ACC112 (cell line): Measurements from ENCODE around the gene NR2F1-AS1.
"Not testable (repeated sequence)": the region's sequence is repeated elsewhere in the genome, so short reads cannot be mapped to it uniquely, and the experiment has no call there.

ENCODE experiments used
- H2AFZ ChIP-seq: fragments of 200-600 bp; sonication (generic); one replicate; pipeline ENCODE4 v1.6.0; 2017; ENCODE audit warnings: antibody characterized with exemption, low read length; ENCODE audit not compliant: unreplicated experiment
- H3K27ac ChIP-seq: fragments of 200-600 bp; sonication (generic); 2 replicates; pipeline ENCODE4 v1.5.1; 2014; ENCODE audit warnings: low read depth, mild to moderate bottlenecking, antibody characterized with exemption, low read length, moderate library complexity
- H3K27me3 ChIP-seq: fragments of 200-600 bp; sonication (generic); 2 replicates; pipeline ENCODE4 v1.6.1; 2014; ENCODE audit warnings: mild to moderate bottlenecking, antibody characterized with exemption, low read length, moderate library complexity, mixed read lengths; ENCODE audit not compliant: insufficient read depth
- H3K36me3 ChIP-seq: fragments of 200-600 bp; sonication (generic); 2 replicates; pipeline ENCODE4 v1.6.1; 2016; ENCODE audit warnings: mild to moderate bottlenecking, antibody characterized with exemption, low read length, moderate library complexity, mixed read lengths; ENCODE audit not compliant: insufficient read depth
- H3K4me1 ChIP-seq: fragments of 200-600 bp; sonication (generic); one replicate; pipeline ENCODE4 v1.6.1; 2016; ENCODE audit warnings: low read length, mixed read lengths; ENCODE audit not compliant: insufficient read depth, unreplicated experiment, control insufficient read depth
- H3K4me3 ChIP-seq: fragments of 200-600 bp; sonication (generic); 2 replicates; pipeline ENCODE4 v1.5.1; 2014; ENCODE audit warnings: mild to moderate bottlenecking, low read depth, low read length
- H3K79me2 ChIP-seq: fragments of 200-600 bp; sonication (generic); one replicate; pipeline ENCODE4 v1.6.0; 2016; ENCODE audit warnings: low read length; ENCODE audit not compliant: control insufficient read depth, unreplicated experiment, insufficient read depth

Gene NR2F1-AS1

GRCh38 chr5:93557021-93557604, 23.9 kb downstream of the NR2F1-AS1 start:
- Histone ChIP-seq H3K27me3 (no peaks in the 10 kb centered on the region), H3K36me3 (peaks cover 30% of the 10 kb centered on the region), H3K4me1 (no peaks in the 10 kb centered on the region), H3K79me2 (peaks cover 4% of the 10 kb centered on the region), H2AFZ (no peak overlapping the region), H3K27ac (no peak overlapping the region), H3K4me3 (no peak overlapping the region)

GRCh38 chr5:93549594-93549993, 31.4 kb downstream of the NR2F1-AS1 start:
- not testable (repeated sequence) for H3K79me2 ChIP-seq, H3K4me1 ChIP-seq, H3K27ac ChIP-seq, H2AFZ ChIP-seq, H3K4me3 ChIP-seq, H3K27me3 ChIP-seq
- H3K36me3 ChIP-seq: peaks cover 20% of the 10 kb centered on the region

GRCh38 chr5:93545872-93546271, 35.1 kb downstream of the NR2F1-AS1 start:
- Histone ChIP-seq H3K4me3 (no peak overlapping the region), H3K27ac (no peak overlapping the region), H3K4me1 (no peaks in the 10 kb centered on the region)

GRCh38 chr5:93532370-93532769, 48.6 kb downstream of the NR2F1-AS1 start:
- no peak overlapping the region for H3K4me3 ChIP-seq
- H2AFZ ChIP-seq: peak overlapping the region; percentile 64
- no peaks in the 10 kb centered on the region for H3K27me3 ChIP-seq
- H3K79me2 ChIP-seq: no peaks in the 10 kb centered on the region
- H3K36me3 ChIP-seq: peaks cover 22% of the 10 kb centered on the region
- peak overlapping the region; percentile 79 for H3K27ac ChIP-seq
- peaks cover 21% of the 10 kb centered on the region for H3K4me1 ChIP-seq

More at GRCh38 chr5:93545872-93546271, 35.1 kb downstream of the NR2F1-AS1 start:
- Histone ChIP-seq H3K79me2 (no peaks in the 10 kb centered on the region), H2AFZ (no peak overlapping the region), H3K27me3 (no peaks in the 10 kb centered on the region), H3K36me3 (peaks cover 16% of the 10 kb centered on the region)

- not testable (repeated sequence) for H3K27ac ChIP-seq, H3K27me3 ChIP-seq, H3K4me3 ChIP-seq, H2AFZ ChIP-seq
- H3K36me3 ChIP-seq: peaks cover 33% of the 10 kb centered on the region
- peaks cover 23% of the 10 kb centered on the region for H3K4me1 ChIP-seq
- H3K79me2 ChIP-seq: peaks cover 14% of the 10 kb centered on the region
Observed at GRCh38 chr5:93521815-93522214, 59.2 kb downstream of the NR2F1-AS1 start.

- no peak overlapping the region for H2AFZ ChIP-seq
- peaks cover 19% of the 10 kb centered on the region for H3K36me3 ChIP-seq
- no peaks in the 10 kb centered on the region for H3K27me3 ChIP-seq
Observed at GRCh38 chr5:93519740-93520139, 61.3 kb downstream of the NR2F1-AS1 start.

GRCh38 chr5:93517828-93518227, 63.2 kb downstream of the NR2F1-AS1 start:
- Histone ChIP-seq H3K27me3 (no peaks in the 10 kb centered on the region), H3K4me3 (no peak overlapping the region), H3K79me2 (peaks cover 9% of the 10 kb centered on the region), H2AFZ (no peak overlapping the region), H3K4me1 (peaks cover 45% of the 10 kb centered on the region), H3K36me3 (peaks cover 14% of the 10 kb centered on the region), H3K27ac (no peak overlapping the region)

More at GRCh38 chr5:93519740-93520139, 61.3 kb downstream of the NR2F1-AS1 start:
- H3K4me3 ChIP-seq: no peak overlapping the region
- H3K27ac ChIP-seq: peak overlapping the region; percentile 66
- H3K79me2 ChIP-seq: peaks cover 9% of the 10 kb centered on the region
- peaks cover 29% of the 10 kb centered on the region for H3K4me1 ChIP-seq

GRCh38 chr5:93513298-93513697, 67.7 kb downstream of the NR2F1-AS1 start:
- Histone ChIP-seq H3K27me3 (no peaks in the 10 kb centered on the region), H3K36me3 (no peaks in the 10 kb centered on the region), H3K4me1 (peaks cover 44% of the 10 kb centered on the region), H3K4me3 (no peak overlapping the region), H3K79me2 (peaks cover 9% of the 10 kb centered on the region), H2AFZ (no peak overlapping the region), H3K27ac (peak overlapping the region; percentile 89)

GRCh38 chr5:93512799-93513198, 68.2 kb downstream of the NR2F1-AS1 start:
- Histone ChIP-seq H3K36me3 (no peaks in the 10 kb centered on the region), H3K4me3 (0 out of 2 replicates have a peak overlapping the region, but pooled peaks have one; percentile 0), H2AFZ (peak overlapping the region; percentile 6), H3K27ac (peak overlapping the region; percentile 89), H3K27me3 (no peaks in the 10 kb centered on the region), H3K79me2 (peaks cover 5% of the 10 kb centered on the region), H3K4me1 (peaks cover 44% of the 10 kb centered on the region)

- Histone ChIP-seq H3K4me3 (no peak overlapping the region), H3K36me3 (no peaks in the 10 kb centered on the region), H3K27me3 (no peaks in the 10 kb centered on the region), H3K4me1 (peaks cover 35% of the 10 kb centered on the region), H2AFZ (no peak overlapping the region), H3K79me2 (peaks cover 5% of the 10 kb centered on the region), H3K27ac (peak overlapping the region; percentile 89)
Observed at GRCh38 chr5:93511445-93511844, 69.6 kb downstream of the NR2F1-AS1 start.

GRCh38 chr5:93510626-93511380, 70.2 kb downstream of the NR2F1-AS1 start:
- Histone ChIP-seq H3K27me3 (no peaks in the 10 kb centered on the region), H3K36me3 (no peaks in the 10 kb centered on the region), H3K79me2 (peaks cover 5% of the 10 kb centered on the region), H3K27ac (peak overlapping the region; percentile 89), H3K4me3 (no peak overlapping the region), H3K4me1 (peaks cover 35% of the 10 kb centered on the region), H2AFZ (no peak overlapping the region)
